ENCODE data around the gene BSND.
A peak's percentile ranks its signal among the peaks of the same experiment; 100 is the strongest.
"Not testable (repeated sequence)": the region's sequence is repeated elsewhere in the genome, so short reads cannot be mapped to it uniquely, and the experiment has no call there.

The BSND gene

GRCh38 chr1:54998677-54999076, at the start of gene BSND:
Gene BSND (plus strand): TSS chr1:54998933. CDS start chr1:54999187, 254 bp downstream.
- no peak for DNase-seq (ENCODE audit: low spot score)

- DNase-seq (ENCODE audit: low spot score) = no peak
These were observed 49.7 kb upstream of the BSND start for GRCh38 chr1:54949053-54949452.

GRCh38 chr1:54950006-54950368, 48.7 kb upstream of the BSND start:
- no peak for DNase-seq (ENCODE audit: low spot score)

GRCh38 chr1:54950369-54951163, 48.2 kb upstream of the BSND start:
- DNase-seq (ENCODE audit: low spot score) = peak; percentile 69

- no peak for DNase-seq (ENCODE audit: low spot score)
These were observed 46.9 kb upstream of the BSND start for GRCh38 chr1:54951810-54952226.

- DNase-seq (ENCODE audit: low spot score) = no peak
These were observed 45.6 kb upstream of the BSND start for GRCh38 chr1:54952950-54953718.

- DNase-seq (ENCODE audit: low spot score) = no peak
These were observed 44.9 kb upstream of the BSND start for GRCh38 chr1:54953846-54954245.

GRCh38 chr1:54955359-54955758, 43.4 kb upstream of the BSND start:
- DNase-seq (ENCODE audit: low spot score) = no peak

GRCh38 chr1:54956726-54957125, 42.0 kb upstream of the BSND start:
- DNase-seq (ENCODE audit: low spot score) = no peak

GRCh38 chr1:54959241-54959640, 39.5 kb upstream of the BSND start:
- no peak for DNase-seq (ENCODE audit: low spot score)

- no peak for DNase-seq (ENCODE audit: low spot score)
These were observed 35.9 kb upstream of the BSND start for GRCh38 chr1:54962612-54963395.

- not testable (repeated sequence) for DNase-seq (ENCODE audit: low spot score)
These were observed 34.9 kb upstream of the BSND start for GRCh38 chr1:54963829-54964228.

- DNase-seq (ENCODE audit: low spot score) = peak; percentile 12
These were observed 33.0 kb upstream of the BSND start for GRCh38 chr1:54965624-54966340.

GRCh38 chr1:54967372-54967771, 31.4 kb upstream of the BSND start:
- DNase-seq (ENCODE audit: low spot score) = peak; percentile 14

GRCh38 chr1:54968551-54968950, 30.2 kb upstream of the BSND start:
- no peak for DNase-seq (ENCODE audit: low spot score)

- no peak for DNase-seq (ENCODE audit: low spot score)
These were observed 28.9 kb upstream of the BSND start for GRCh38 chr1:54969879-54970278.

GRCh38 chr1:54970901-54971300, 27.8 kb upstream of the BSND start:
- DNase-seq (ENCODE audit: low spot score) = no peak

GRCh38 chr1:54971317-54971791, 27.4 kb upstream of the BSND start:
- DNase-seq (ENCODE audit: low spot score) = peak; percentile 5

GRCh38 chr1:54972436-54972835, 26.3 kb upstream of the BSND start:
- DNase-seq (ENCODE audit: low spot score) = no peak

- peak; percentile 67 for DNase-seq (ENCODE audit: low spot score)
These were observed 25.4 kb upstream of the BSND start for GRCh38 chr1:54973205-54973921.

Measured in AG08396 (cell line).